BLaER1 treated with 17β-estradiol and CSF1 and Interleukin-3, amounts not matched to agents 10 nM and 100 nM (cell line): Measurements from ENCODE around the gene CHRDL2.

Experiments
- H3K27ac ChIP-seq, 11 experiments: shearing (Covaris generic); formaldehyde crosslinking; 2 replicates each; pipeline ENCODE4 v1.8.1; 2022
- H3K27me3 ChIP-seq, 11 experiments: shearing (Covaris generic); formaldehyde crosslinking; 2 replicates each; pipeline ENCODE4 v1.8.1; 2022
- H3K36me3 ChIP-seq, 11 experiments: shearing (Covaris generic); formaldehyde crosslinking; 2 replicates each; pipeline ENCODE4 v1.8.1; 2022
- H3K4me1 ChIP-seq, 10 experiments: shearing (Covaris generic); formaldehyde crosslinking; 2 replicates each; pipeline ENCODE4 v1.8.1; 2022
- H3K4me2 ChIP-seq, 11 experiments: shearing (Covaris generic); formaldehyde crosslinking; 2 replicates each; pipeline ENCODE4 v1.8.1; 2022
- H3K4me3 ChIP-seq, 10 experiments: shearing (Covaris generic); formaldehyde crosslinking; 2 replicates each; pipeline ENCODE4 v1.8.1; 2022
- H3K9ac ChIP-seq, 11 experiments: shearing (Covaris generic); formaldehyde crosslinking; 2 replicates each; pipeline ENCODE4 v1.8.1; 2022
- H3K9me3 ChIP-seq, 11 experiments: shearing (Covaris generic); formaldehyde crosslinking; replicated peaks in 1 of 11; 2 replicates each; pipeline ENCODE4 v1.8.1; 2022
- H4K20me1 ChIP-seq, 11 experiments: shearing (Covaris generic); formaldehyde crosslinking; 2 replicates each; pipeline ENCODE4 v1.8.1; 2022
- Cebpa-rat ChIP-seq, 11 experiments: shearing (Covaris generic); IDR thresholded peaks; 2 replicates each; pipeline ENCODE4 v1.8.1; 2022

Gene CHRDL2

GRCh38 chr11:74725701-74726100 lies 5.5 kb downstream of the CHRDL2 start:
- no peaks in the 10 kb centered on the region for H3K4me1 ChIP-seq
- H3K9me3 ChIP-seq = peaks cover 0 to 3% (median under 1%) of the 10 kb centered on the region in 11 experiments; a peak in 9 of 22 replicates
- H4K20me1 ChIP-seq = peaks cover 0 to 5% (median 0%) of the 10 kb centered on the region in 11 experiments; a peak in 2 of 22 replicates
- H3K4me2 ChIP-seq = no peak overlapping the region
- no peaks in the 10 kb centered on the region for H3K36me3 ChIP-seq
- no peak for TF ChIP-seq Cebpa-rat (IDR thresholded peaks at IDR 0.05)
- no peak overlapping the region for H3K27ac ChIP-seq
- no peak overlapping the region for H3K9ac ChIP-seq
- H3K4me3 ChIP-seq = no peak overlapping the region
- H3K27me3 ChIP-seq = peaks cover 22 to 32% (median 26%) of the 10 kb centered on the region in 11 experiments

GRCh38 chr11:74723511-74723910 lies 7.7 kb downstream of the CHRDL2 start:
- no peaks in the 10 kb centered on the region for H3K9me3 ChIP-seq
- H3K9ac ChIP-seq = no peak overlapping the region
- H3K27ac ChIP-seq = no peak overlapping the region
- no peak overlapping the region for H3K4me2 ChIP-seq
- H3K4me3 ChIP-seq = no peak overlapping the region
- no peaks in the 10 kb centered on the region; a peak in 1 of 22 replicates for H4K20me1 ChIP-seq
- H3K27me3 ChIP-seq = peaks cover 0 to 10% (median 4%) of the 10 kb centered on the region in 11 experiments; a peak in 16 of 22 replicates
- no peaks in the 10 kb centered on the region for H3K36me3 ChIP-seq
- TF ChIP-seq Cebpa-rat (IDR thresholded peaks at IDR 0.05) = no peak
- H3K4me1 ChIP-seq = no peaks in the 10 kb centered on the region

GRCh38 chr11:74721479-74721835 lies 9.8 kb downstream of the CHRDL2 start:
- H3K4me1 ChIP-seq = no peaks in the 10 kb centered on the region

GRCh38 chr11:74720596-74721478 lies 10.4 kb downstream of the CHRDL2 start:
- H3K27me3 ChIP-seq = no peaks in the 10 kb centered on the region
- no peak overlapping the region for H3K27ac ChIP-seq
- H3K4me1 ChIP-seq = no peaks in the 10 kb centered on the region

More at GRCh38 chr11:74721479-74721835, 9.8 kb downstream of the CHRDL2 start:
- no peak overlapping the region for H3K27ac ChIP-seq
- no peaks in the 10 kb centered on the region for H3K27me3 ChIP-seq
- no peaks in the 10 kb centered on the region for H3K9me3 ChIP-seq
- H3K9ac ChIP-seq = no peak overlapping the region
- H4K20me1 ChIP-seq = no peaks in the 10 kb centered on the region
- no peaks in the 10 kb centered on the region for H3K36me3 ChIP-seq
- TF ChIP-seq Cebpa-rat (IDR thresholded peaks at IDR 0.05) = no peak
- H3K4me3 ChIP-seq = no peak overlapping the region
- no peak overlapping the region for H3K4me2 ChIP-seq

GRCh38 chr11:74719011-74719410 lies 12.2 kb downstream of the CHRDL2 start:
- no peaks in the 10 kb centered on the region for H3K4me1 ChIP-seq
- no peak for TF ChIP-seq Cebpa-rat (IDR thresholded peaks at IDR 0.05)
- no peak overlapping the region for H3K27ac ChIP-seq
- H4K20me1 ChIP-seq = no peaks in the 10 kb centered on the region
- no peak overlapping the region for H3K4me3 ChIP-seq
- no peak overlapping the region for H3K9ac ChIP-seq
- H3K36me3 ChIP-seq = no peaks in the 10 kb centered on the region
- H3K9me3 ChIP-seq = no peaks in the 10 kb centered on the region
- H3K4me2 ChIP-seq = no peak overlapping the region
- H3K27me3 ChIP-seq = no peaks in the 10 kb centered on the region

More at GRCh38 chr11:74720596-74721478, 10.4 kb downstream of the CHRDL2 start:
- no peak overlapping the region for H3K4me2 ChIP-seq
- H3K36me3 ChIP-seq = no peaks in the 10 kb centered on the region
- H3K9me3 ChIP-seq = no peaks in the 10 kb centered on the region
- H3K9ac ChIP-seq = no peak overlapping the region
- no peak overlapping the region for H3K4me3 ChIP-seq
- TF ChIP-seq Cebpa-rat (IDR thresholded peaks at IDR 0.05) = no peak
- no peaks in the 10 kb centered on the region for H4K20me1 ChIP-seq

GRCh38 chr11:74717221-74717969 lies 13.8 kb downstream of the CHRDL2 start:
- no peaks in the 10 kb centered on the region for H3K9me3 ChIP-seq
- H3K4me3 ChIP-seq = no peak overlapping the region
- no peak overlapping the region for H3K4me2 ChIP-seq
- H3K27ac ChIP-seq = no peak overlapping the region
- TF ChIP-seq Cebpa-rat (IDR thresholded peaks at IDR 0.05) = no peak
- H3K27me3 ChIP-seq = no peaks in the 10 kb centered on the region
- H3K9ac ChIP-seq = no peak overlapping the region
- H3K36me3 ChIP-seq = no peaks in the 10 kb centered on the region
- H3K4me1 ChIP-seq = no peaks in the 10 kb centered on the region
- no peaks in the 10 kb centered on the region for H4K20me1 ChIP-seq

GRCh38 chr11:74714904-74715303 lies 16.3 kb downstream of the CHRDL2 start:
- H3K36me3 ChIP-seq = no peaks in the 10 kb centered on the region
- no peak for TF ChIP-seq Cebpa-rat (IDR thresholded peaks at IDR 0.05)
- no peak overlapping the region for H3K4me2 ChIP-seq
- no peak overlapping the region for H3K4me3 ChIP-seq
- H3K4me1 ChIP-seq = no peaks in the 10 kb centered on the region
- H3K27ac ChIP-seq = no peak overlapping the region
- no peaks in the 10 kb centered on the region for H4K20me1 ChIP-seq
- H3K9me3 ChIP-seq = no peaks in the 10 kb centered on the region
- no peaks in the 10 kb centered on the region for H3K27me3 ChIP-seq
- no peak overlapping the region for H3K9ac ChIP-seq

- Histone ChIP-seq H3K27ac (no peak overlapping the region), H3K36me3 (no peaks in the 10 kb centered on the region), H3K27me3 (no peaks in the 10 kb centered on the region), H3K4me1 (no peaks in the 10 kb centered on the region), H4K20me1 (no peaks in the 10 kb centered on the region), H3K4me3 (no peak overlapping the region), H3K9me3 (no peaks in the 10 kb centered on the region), H3K4me2 (no peak overlapping the region), H3K9ac (no peak overlapping the region)
- no peak for TF ChIP-seq Cebpa-rat (IDR thresholded peaks at IDR 0.05)
Observed at GRCh38 chr11:74713686-74714085, 17.5 kb downstream of the CHRDL2 start.

GRCh38 chr11:74710281-74710938 lies 20.8 kb downstream of the CHRDL2 start:
- H3K4me1 ChIP-seq = peaks cover 0 to 8% (median 0%) of the 10 kb centered on the region in 10 experiments; a peak in 2 of 20 replicates
- no peak overlapping the region for H3K4me2 ChIP-seq
- no peak overlapping the region for H3K4me3 ChIP-seq
- no peak overlapping the region for H3K9ac ChIP-seq
- no peaks in the 10 kb centered on the region for H3K36me3 ChIP-seq
- H3K27ac ChIP-seq = no peak overlapping the region
- no peaks in the 10 kb centered on the region for H3K27me3 ChIP-seq
- H3K9me3 ChIP-seq = no peaks in the 10 kb centered on the region
- no peaks in the 10 kb centered on the region; a peak in 1 of 22 replicates for H4K20me1 ChIP-seq
- TF ChIP-seq Cebpa-rat (IDR thresholded peaks at IDR 0.05) = no peak
